H1 (cell line): ENCODE results near the gene CC2D1A. TPM values are rescaled to one million over a fixed set of nuclear protein-coding genes. Genes with fewer than 3 reads are reported as not detected.

Source experiments
- CTCF ChIA-PET: fragments of 300-600 bp; sonication (Branson Sonifier 250); formaldehyde crosslinking; loops from one replicate; lab custom pipeline; 2021; ENCODE audit not compliant: partially characterized antibody; lab: Charles Lee
- POLR2A ChIA-PET: fragments of 300-600 bp; sonication (Branson Sonifier 250); formaldehyde crosslinking; loops from one replicate; lab custom pipeline; 2021; ENCODE audit warnings: inconsistent platforms; ENCODE audit not compliant: partially characterized antibody; lab: Charles Lee
- DNase-seq, 2 experiments: peaks; one replicate each; pipeline versions ENCODE4 v3.0.0 to v3.0.0-alpha.2; 2010 to 2022; ENCODE audit warnings: low spot score in 2 of 2, low read depth in 1 of 2, mixed read lengths in 1 of 2
- FAIRE-seq: peaks from 2 replicates; lab custom pipeline; 2011; peaks lifted over from hg19 to GRCh38; lab: Jason Lieb, UNC
- H2AFZ ChIP-seq: 2 replicates; pipeline ENCODE4 v1.8.1; 2012; ENCODE audit warnings: low read length, inconsistent platforms
- H2AK5ac ChIP-seq: 2 replicates; pipeline ENCODE4 v1.6.1; 2013; ENCODE audit warnings: low read depth, low read length
- H2BK120ac ChIP-seq: replicated peaks from 2 replicates; pipeline ENCODE3; 2013; ENCODE audit warnings: low read depth, low read length, inconsistent platforms
- H2BK12ac ChIP-seq: 2 replicates; pipeline ENCODE4 v1.6.1; 2013; ENCODE audit warnings: low read depth, low read length
- H2BK15ac ChIP-seq: 2 replicates; pipeline ENCODE4 v1.6.1; 2013; ENCODE audit warnings: low read length
- H2BK20ac ChIP-seq: 2 replicates; pipeline ENCODE4 v1.6.1; 2013; ENCODE audit warnings: low read length
- H2BK5ac ChIP-seq: 2 replicates; pipeline ENCODE4 v1.6.1; 2013; ENCODE audit warnings: low read depth, low read length
- H3K14ac ChIP-seq: 2 replicates; pipeline ENCODE4 v1.6.1; 2013; ENCODE audit warnings: inconsistent platforms; ENCODE audit not compliant: insufficient read length
- H3K18ac ChIP-seq: 2 replicates; pipeline ENCODE4 v1.6.1; 2013; ENCODE audit warnings: low read length; ENCODE audit errors: extremely low read depth
- H3K23ac ChIP-seq: 2 replicates; pipeline ENCODE4 v1.6.1; 2013; ENCODE audit warnings: inconsistent platforms; ENCODE audit not compliant: insufficient read length
- H3K23me2 ChIP-seq: 2 replicates; pipeline ENCODE4 v1.6.1; 2013; ENCODE audit warnings: low read depth, low read length
- H3K27ac ChIP-seq: 2 replicates; pipeline ENCODE4 v1.6.1; 2011; ENCODE audit warnings: low read depth, low read length, inconsistent platforms
- H3K27me3 ChIP-seq, 4 experiments: replicated peaks in 1 of 4; 1 replicate in 1 of 4; 2 replicates in 3 of 4; pipeline versions ENCODE4 v1.6.1 to v1.8.1; 2011 to 2013; ENCODE audit warnings: low read length in 3 of 4, mild to moderate bottlenecking in 3 of 4, inconsistent platforms in 2 of 4, mixed read lengths in 2 of 4, moderate library complexity in 1 of 4; ENCODE audit not compliant: control insufficient read depth in 3 of 4, insufficient read depth in 3 of 4; ENCODE audit errors: extremely low read depth in 1 of 4
- H3K36me3 ChIP-seq, 4 experiments: 2 replicates each; pipeline versions ENCODE4 v1.6.1 to v1.8.1; 2011 to 2013; ENCODE audit warnings: mild to moderate bottlenecking in 4 of 4, low read length in 3 of 4, moderate library complexity in 2 of 4, control low read depth in 1 of 4, inconsistent platforms in 1 of 4; ENCODE audit not compliant: insufficient read depth in 4 of 4, control insufficient read depth in 2 of 4
- H3K4ac ChIP-seq: replicated peaks from 2 replicates; pipeline ENCODE3; 2013; ENCODE audit warnings: low read length, low read depth, mixed read lengths, inconsistent platforms; ENCODE audit not compliant: insufficient read length
- H3K4me1 ChIP-seq, 4 experiments: replicated peaks in 1 of 4; 1 replicate in 1 of 4; 2 replicates in 3 of 4; pipeline versions ENCODE4 v1.6.1 to v1.8.1; 2011 to 2013; ENCODE audit warnings: low read length in 3 of 4, inconsistent platforms in 2 of 4, mixed read lengths in 1 of 4; ENCODE audit not compliant: insufficient read depth in 4 of 4, control insufficient read depth in 3 of 4
- H3K4me2 ChIP-seq, 2 experiments: 2 replicates each; pipeline versions ENCODE4 v1.6.1 to v1.8.1; 2011 to 2013; ENCODE audit warnings: low read depth in 2 of 2, low read length in 2 of 2, control low read depth in 1 of 2, inconsistent platforms in 1 of 2, mild to moderate bottlenecking in 1 of 2; ENCODE audit not compliant: insufficient read depth in 1 of 2
- H3K4me3 ChIP-seq, 4 experiments: fragments of 200-600, 300-600 bp in 1 of 4; sonication (generic), shearing (Covaris generic), sonication (Bioruptor Twin) in 1 of 4; 2 replicates each; pipeline versions ENCODE4 v1.5.1 to v1.8.1; 2011 to 2016; ENCODE audit warnings: low read length in 4 of 4, low read depth in 3 of 4, control low read depth in 2 of 4, inconsistent platforms in 2 of 4, mild to moderate bottlenecking in 2 of 4, mixed read lengths in 1 of 4, moderate library complexity in 1 of 4; ENCODE audit not compliant: insufficient read depth in 2 of 4; ENCODE audit errors: extremely low read depth in 1 of 4
- H3K56ac ChIP-seq: replicated peaks from 2 replicates; pipeline ENCODE3; 2013; ENCODE audit warnings: low read depth, mild to moderate bottlenecking, mixed read lengths, low read length, inconsistent platforms; ENCODE audit not compliant: insufficient read length
- H3K79me1 ChIP-seq: 2 replicates; pipeline ENCODE4 v1.6.1; 2013; ENCODE audit warnings: low read depth, low read length, control low read depth
- H3K79me2 ChIP-seq, 2 experiments: 2 replicates each; pipeline versions ENCODE4 v1.6.1 to v1.8.1; 2012 to 2013; ENCODE audit warnings: low read length in 2 of 2, mild to moderate bottlenecking in 2 of 2, inconsistent platforms in 1 of 2; ENCODE audit not compliant: insufficient read depth in 2 of 2, control insufficient read depth in 1 of 2
- H3K9ac ChIP-seq, 4 experiments: replicated peaks in 1 of 4; 1 replicate in 1 of 4; 2 replicates in 3 of 4; pipeline versions ENCODE4 v1.6.1 to v1.8.1; 2011 to 2013; ENCODE audit warnings: low read depth in 3 of 4, low read length in 3 of 4, control low read depth in 2 of 4, mild to moderate bottlenecking in 2 of 4, moderate library complexity in 2 of 4, inconsistent platforms in 1 of 4; ENCODE audit errors: extremely low read depth in 1 of 4
- H3K9me3 ChIP-seq, 2 experiments: 2 replicates each; pipeline versions ENCODE4 v1.6.1 to v1.8.1; 2012 to 2013; ENCODE audit warnings: mild to moderate bottlenecking in 2 of 2, moderate library complexity in 2 of 2, control low read depth in 1 of 2, inconsistent platforms in 1 of 2, low read depth in 1 of 2, low read length in 1 of 2, mixed read lengths in 1 of 2; ENCODE audit not compliant: insufficient read depth in 2 of 2
- H4K20me1 ChIP-seq, 2 experiments: replicated peaks in 1 of 2; 2 replicates each; pipeline versions ENCODE3 to v1.8.1; 2011 to 2013; ENCODE audit warnings: inconsistent platforms in 2 of 2, low read length in 2 of 2, mild to moderate bottlenecking in 1 of 2; ENCODE audit not compliant: insufficient read depth in 2 of 2, control insufficient read depth in 1 of 2
- H4K5ac ChIP-seq: 2 replicates; pipeline ENCODE4 v1.6.1; 2013; ENCODE audit warnings: low read length, low read depth, mixed read lengths, inconsistent platforms; ENCODE audit not compliant: insufficient read length
- H4K8ac ChIP-seq: 2 replicates; pipeline ENCODE4 v1.8.0; 2013; ENCODE audit warnings: mild to moderate bottlenecking, moderate library complexity, low read length, inconsistent platforms; ENCODE audit not compliant: insufficient read depth; ENCODE audit errors: extremely low read depth
- H4K91ac ChIP-seq: replicated peaks from 2 replicates; pipeline ENCODE3; 2013; ENCODE audit warnings: low read length, mixed read lengths, inconsistent platforms; ENCODE audit not compliant: insufficient read length
- BACH1 ChIP-seq: IDR thresholded peaks from 2 replicates; pipeline ENCODE4 v1.6.1; 2012; ENCODE audit warnings: low read length, improper control_type of control experiment
- CEBPB ChIP-seq: IDR thresholded peaks from 2 replicates; pipeline ENCODE4 v1.6.1; 2012; ENCODE audit warnings: low read depth, low read length
- CHD2 ChIP-seq: IDR thresholded peaks from 2 replicates; pipeline ENCODE4 v1.6.1; 2012; ENCODE audit warnings: low read length, improper control_type of control experiment
- EZH2 ChIP-seq: fragments of 200-600 bp; sonication (generic); IDR thresholded peaks from 2 replicates; pipeline ENCODE4 v1.7.1; 2012; ENCODE audit warnings: low read depth, mild to moderate bottlenecking, moderate library complexity, low read length, inconsistent platforms; ENCODE audit not compliant: severe bottlenecking
- KDM5A ChIP-seq: fragments of 200-600 bp; IDR thresholded peaks from 2 replicates; pipeline ENCODE4 v1.7.1; 2012; ENCODE audit warnings: mild to moderate bottlenecking, low read length, inconsistent platforms, mixed read lengths
- MAFK ChIP-seq: IDR thresholded peaks from 2 replicates; pipeline ENCODE4 v1.6.1; 2012; ENCODE audit warnings: low read depth, mild to moderate bottlenecking, improper control_type of control experiment, low read length
- MAX ChIP-seq: IDR thresholded peaks from 2 replicates; pipeline ENCODE4 v1.6.1; 2012; ENCODE audit warnings: inconsistent platforms
- NRF1 ChIP-seq: IDR thresholded peaks from 2 replicates; pipeline ENCODE4 v1.6.1; 2011; ENCODE audit warnings: mild to moderate bottlenecking, low read depth, low read length, improper control_type of control experiment
- RBBP5 ChIP-seq: IDR thresholded peaks from 2 replicates; pipeline ENCODE4 v1.7.1; 2012; ENCODE audit warnings: low read depth, mild to moderate bottlenecking, inconsistent platforms, low read length, moderate library complexity, borderline replicate concordance
- RFX5 ChIP-seq: IDR thresholded peaks from 2 replicates; pipeline ENCODE4 v1.6.1; 2011; ENCODE audit warnings: low read depth, low read length, improper control_type of control experiment, borderline replicate concordance
- SIRT6 ChIP-seq: IDR thresholded peaks from one replicate; pipeline ENCODE4 v1.7.1; 2012; ENCODE audit warnings: low read length, inconsistent platforms
- SUZ12 ChIP-seq: fragments of 200-600 bp; sonication (generic); IDR thresholded peaks from 2 replicates; pipeline ENCODE4 v1.6.1; 2012; ENCODE audit warnings: mild to moderate bottlenecking, inconsistent platforms, low read length, moderate library complexity, mixed read lengths
- YY1 ChIP-seq: IDR thresholded peaks from 2 replicates; pipeline ENCODE4 v1.6.1; 2011; ENCODE audit warnings: low read depth, mild to moderate bottlenecking, low read length
- WGBS, 2 experiments: shearing (Covaris generic) in 1 of 2; methylation state at CpG; one replicate each; pipeline versions ENCODE4 v1.1.6 to v1.1.7; 2013 to 2015; ENCODE audit warnings: low lambda C conversion rate in 2 of 2, mixed read lengths in 2 of 2, inconsistent platforms in 1 of 2, low coverage in 1 of 2, missing lambda C conversion rate in 1 of 2; ENCODE audit not compliant: insufficient replicate concordance in 2 of 2, insufficient coverage in 1 of 2, insufficient read length in 1 of 2; ENCODE audit errors: extremely low coverage in 1 of 2, missing lambda C conversion rate in 1 of 2; 5-methylcytosine and 5-hydroxymethylcytosine counted together
- polyA plus RNA-seq, 7 experiments: library from polyadenylated mRNA; depleted of rRNA in 3 of 7; stranded (reverse) in 5 of 7; unstranded in 2 of 7; fragments of >200 nt in 5 of 7; fragments of 200-250 nt in 2 of 7; gene quantifications; 1 replicate in 5 of 7; 2 replicates in 1 of 7; 4 replicates in 1 of 7; pipeline versions ENCODE4 v1.2.1 to v1.2.3, GENCODE V29; 2011 to 2013; ENCODE audit warnings: missing spikeins in 2 of 7, mixed read lengths in 2 of 7
- total RNA-seq: library from RNA; stranded (reverse); fragmentation: NEBNext Ultra II Directional; extraction: Animal tissue kit (Norgen Biotek cat#: 25700); gene quantifications from 2 replicates; pipeline ENCODE4 v1.2.1, GENCODE V29; 2021

The CC2D1A gene
- total and polyA plus RNA-seq, 2 of the 8 experiments (the other 6 are each of a cell fraction or from before 2014, with no cell fraction given) = 12.5 to 33.0 TPM

DNA sequence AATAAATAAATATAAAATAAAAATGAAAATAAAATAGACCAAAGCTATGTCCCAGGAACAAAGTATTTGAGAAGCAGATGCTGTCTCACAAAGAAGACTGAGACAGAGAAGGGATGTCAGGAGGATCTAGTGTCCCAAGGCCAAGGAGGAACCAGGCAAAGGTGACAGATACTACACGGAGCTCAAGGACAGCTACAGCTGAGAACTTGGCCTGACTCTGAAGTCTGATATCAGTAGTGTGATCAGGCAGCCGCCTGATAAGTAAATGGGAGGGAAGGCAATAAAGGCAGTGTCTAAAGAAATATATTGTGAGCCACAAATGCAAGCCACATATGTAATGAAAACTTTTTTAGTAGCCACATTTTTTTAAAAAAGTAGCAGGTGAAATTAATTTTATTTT, 49.5 kb upstream of the CC2D1A start:
- peaks cover 0 to 2% (median 2%) of the 10 kb centered on the region in 4 experiments; a peak in 5 of 7 replicates for H3K4me1 ChIP-seq
- no peaks in the 10 kb centered on the region; a peak in 1 of 7 replicates for H3K27me3 ChIP-seq
- H3K79me2 ChIP-seq = no peaks in the 10 kb centered on the region
- no peak overlapping the region for H2BK5ac ChIP-seq
- no peak overlapping the region for H3K23ac ChIP-seq
- TF ChIP-seq SUZ12 = no peak
- no peak for TF ChIP-seq CHD2
- TF ChIP-seq RFX5 = no peak
- TF ChIP-seq EZH2 = no peak
- no peak for TF ChIP-seq MAX
- TF ChIP-seq NRF1 = no peak
- TF ChIP-seq BACH1 = no peak
- TF ChIP-seq CEBPB = no peak
- TF ChIP-seq RBBP5 = no peak
- TF ChIP-seq SIRT6 = no peak
- no peak for TF ChIP-seq KDM5A
- TF ChIP-seq MAFK = no peak
- no peak for TF ChIP-seq YY1
- H3K9me3 ChIP-seq = no peaks in the 10 kb centered on the region
- peak overlapping the region; percentile 81; the same call in 1 of the 2 replicates for H2BK15ac ChIP-seq
- no peak overlapping the region for H2BK20ac ChIP-seq
- WGBS, 2 experiments = 84% methylated on average over 2 of the region's 2 CpGs; no CpG with 5 or more reads in 1 of the 2 experiments
- no peak overlapping the region for H3K4ac ChIP-seq
- no peaks in the 10 kb centered on the region for H3K36me3 ChIP-seq
- no peak overlapping the region for H2BK120ac ChIP-seq
- no peaks in the 10 kb centered on the region for H3K23me2 ChIP-seq
- H3K79me1 ChIP-seq = no peaks in the 10 kb centered on the region
- no peak overlapping the region for H4K5ac ChIP-seq
- 0 out of 2 replicates have a peak overlapping the region, but pooled peaks have one; percentile 68 for H2BK12ac ChIP-seq
- H3K14ac ChIP-seq = no peak overlapping the region
- H4K91ac ChIP-seq = no peak overlapping the region
- no peak overlapping the region for H2AFZ ChIP-seq
- no peak overlapping the region for H3K4me3 ChIP-seq
- no peaks in the 10 kb centered on the region for H4K20me1 ChIP-seq
- H4K8ac ChIP-seq = no peak overlapping the region
- no peak overlapping the region for H3K9ac ChIP-seq
- H3K56ac ChIP-seq = no peak overlapping the region
- no peak for FAIRE-seq
- H3K18ac ChIP-seq = no peak overlapping the region
- ChIA-PET CTCF (interaction anchor here (0.6 to 1.1 kb wide), 3 partner anchors 16 to 72 kb away, joined by 3 to 4 read pairs (median 3); no protein-coding TSS in a partner anchor), POLR2A (interaction anchor here (0.6 to 2.5 kb wide), 3 partner anchors 9 to 645 kb away, joined by 3 to 11 read pairs (median 10); partner anchors contain the start of gene ZSWIM4)
- H2AK5ac ChIP-seq = peak overlapping the region; percentile 75; the same call in 1 of the 2 replicates
- no peak overlapping the region for H3K27ac ChIP-seq
- H3K4me2 ChIP-seq = no peak overlapping the region
- DNase-seq = no peak
